Activated CD8-positive, alpha-beta memory T cell treated with anti-CD3 and anti-CD28 coated beads, Interleukin-2, amount 50 U/mL, for 4 hours (primary cell): Measurements from ENCODE around the gene DCC.

Experiments used
- DNase-seq: peaks from one replicate; pipeline ENCODE4 v3.0.0-alpha.2; 2020

Gene DCC

DNA sequence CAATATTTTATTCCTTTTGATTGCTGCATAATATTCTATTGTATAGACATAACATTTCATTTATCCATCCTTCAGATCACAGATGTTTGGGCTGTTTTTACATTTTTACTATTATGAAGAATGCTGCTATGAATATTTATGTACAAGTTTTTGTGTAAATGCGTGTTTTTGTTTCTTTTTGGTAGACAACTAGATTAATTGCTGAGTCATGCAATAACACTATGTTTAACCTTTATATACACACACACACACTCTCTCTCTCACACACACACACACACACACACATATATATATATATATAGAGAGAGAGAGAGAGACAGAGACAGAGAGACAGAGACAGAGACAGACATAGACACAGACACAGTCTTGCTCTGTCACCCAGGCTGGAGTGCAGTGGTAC lies 926.9 kb downstream of the DCC start:
- no peak for DNase-seq

DNA sequence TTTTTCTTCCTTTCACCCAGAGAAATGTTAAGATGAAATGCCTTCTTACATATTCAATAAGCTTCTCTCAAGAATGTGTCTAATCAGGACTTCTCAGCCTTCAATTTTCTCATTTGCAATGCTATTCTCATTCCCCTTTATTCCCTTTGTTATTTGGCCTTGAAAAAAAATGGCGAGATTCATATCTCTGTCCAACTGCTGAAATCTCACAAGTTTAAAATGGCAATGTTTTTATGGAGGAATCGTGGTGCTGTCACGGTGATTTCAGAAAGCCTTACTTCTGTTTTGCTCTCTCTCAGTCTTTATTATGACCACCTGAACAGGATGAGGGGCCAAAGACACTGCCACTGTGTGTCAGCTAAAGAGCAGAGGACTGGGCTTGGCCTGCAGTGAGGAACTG lies 928.5 kb downstream of the DCC start:
- DNase-seq, result no peak

DNA sequence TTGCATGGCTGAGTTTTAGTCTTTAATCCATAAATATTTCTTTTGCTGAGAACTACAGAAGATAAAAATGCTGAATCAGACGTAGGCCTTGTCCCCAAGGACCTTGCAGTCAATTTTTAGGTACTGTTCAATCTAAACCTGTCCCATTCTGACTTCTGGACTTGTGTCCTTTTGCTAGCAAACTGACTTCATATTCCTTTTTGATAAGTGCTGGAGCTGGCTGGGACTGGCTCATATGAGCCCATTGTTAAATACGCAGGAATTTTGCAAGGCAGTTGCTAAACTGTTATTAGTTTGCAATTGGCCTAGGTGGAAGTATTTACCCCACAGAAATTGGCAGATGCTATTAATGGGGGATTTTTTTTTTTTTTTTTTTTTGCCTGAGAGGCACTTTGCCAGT lies 941.4 kb downstream of the DCC start:
- no peak for DNase-seq

DNA sequence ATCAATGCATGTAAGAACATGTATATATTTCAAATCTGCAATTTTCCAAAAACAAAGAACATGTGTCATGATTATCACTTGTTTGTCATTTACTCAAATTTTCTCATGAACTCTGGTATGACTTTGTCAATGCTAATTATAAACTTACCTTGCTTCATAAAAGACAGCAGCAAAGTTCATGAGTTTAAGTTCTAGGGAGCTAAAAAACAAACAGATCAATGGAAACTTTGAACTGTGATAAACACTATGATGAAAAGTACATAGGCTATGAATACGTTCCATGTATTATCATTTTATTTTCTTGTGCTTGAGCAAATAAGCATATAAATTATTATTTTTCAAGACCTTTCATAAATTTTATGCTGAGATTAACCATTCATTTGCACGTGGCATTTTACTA lies 943.7 kb downstream of the DCC start:
- no peak for DNase-seq

DNA sequence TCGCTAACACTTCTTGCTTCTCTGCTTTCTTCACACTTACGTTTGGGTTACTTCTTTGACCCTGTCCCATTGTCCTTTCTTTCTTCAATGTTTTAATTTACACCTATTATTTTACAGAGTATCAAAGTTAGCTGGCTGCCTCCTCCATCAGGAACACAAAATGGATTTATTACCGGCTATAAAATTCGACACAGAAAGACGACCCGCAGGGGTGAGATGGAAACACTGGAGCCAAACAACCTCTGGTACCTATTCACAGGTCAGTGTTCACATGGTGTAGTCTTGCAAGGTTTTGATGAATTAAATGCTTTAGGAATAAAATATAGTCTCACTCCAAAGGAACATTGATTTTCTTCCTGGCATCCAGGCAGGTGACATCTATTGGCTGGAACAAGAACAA lies 965.5 kb downstream of the DCC start:
- no peak for DNase-seq

DNA sequence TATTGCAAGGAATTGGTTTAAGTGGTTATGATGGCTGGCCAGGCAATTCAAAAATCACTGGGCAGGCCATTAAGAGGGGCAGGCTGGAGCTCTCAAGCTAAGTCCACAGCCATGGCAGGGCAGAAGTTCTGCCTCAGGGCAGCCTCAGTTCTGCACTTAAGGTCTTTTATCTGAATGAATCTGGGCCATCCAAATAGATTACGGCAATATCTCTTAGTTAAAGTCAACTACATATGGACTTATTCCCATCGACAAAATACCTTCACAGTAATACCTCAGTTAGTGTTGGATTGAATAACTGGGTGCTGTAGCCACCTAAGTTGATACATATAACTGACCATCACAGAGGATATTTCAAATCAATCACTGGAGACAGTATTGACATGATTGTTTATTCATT lies 979.6 kb downstream of the DCC start:
- no peak for DNase-seq

DNA sequence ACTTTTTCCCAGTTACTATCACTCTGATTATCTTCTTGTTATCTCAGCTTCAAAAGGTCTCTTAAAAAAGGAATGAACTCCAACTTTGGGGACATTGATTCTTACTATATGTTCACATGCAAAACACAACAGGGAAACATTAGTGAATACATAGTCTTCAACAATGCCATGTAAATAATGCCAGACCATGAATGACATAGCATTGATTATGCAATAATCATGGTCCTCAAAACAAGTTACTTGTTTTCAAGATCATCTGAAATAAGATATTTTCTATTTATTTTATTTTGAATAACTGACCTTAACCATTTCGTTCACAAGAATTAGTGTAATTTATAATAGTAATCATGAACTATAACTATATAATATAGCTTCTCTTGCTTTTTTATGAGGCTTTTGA lies 982.2 kb downstream of the DCC start:
- no peak for DNase-seq

DNA sequence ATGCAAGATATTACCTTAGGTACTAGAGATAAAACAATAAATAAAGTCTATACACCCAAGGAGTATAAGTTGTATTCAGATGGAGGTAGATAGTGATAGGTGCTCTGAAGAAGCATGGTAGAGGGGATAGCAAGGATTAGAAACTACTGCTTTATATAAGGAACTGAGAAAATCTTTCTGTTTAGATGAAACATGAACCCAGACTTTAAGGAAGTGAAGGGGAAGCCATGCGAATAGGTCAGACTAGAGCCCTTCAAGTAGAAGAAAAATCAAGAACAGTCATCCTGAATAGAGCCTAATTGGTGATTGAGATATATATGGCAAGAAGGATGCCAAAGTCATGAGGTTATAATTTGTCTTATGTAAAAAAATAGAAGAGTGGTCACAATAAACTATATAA lies 984.4 kb downstream of the DCC start:
- no peak for DNase-seq

DNA sequence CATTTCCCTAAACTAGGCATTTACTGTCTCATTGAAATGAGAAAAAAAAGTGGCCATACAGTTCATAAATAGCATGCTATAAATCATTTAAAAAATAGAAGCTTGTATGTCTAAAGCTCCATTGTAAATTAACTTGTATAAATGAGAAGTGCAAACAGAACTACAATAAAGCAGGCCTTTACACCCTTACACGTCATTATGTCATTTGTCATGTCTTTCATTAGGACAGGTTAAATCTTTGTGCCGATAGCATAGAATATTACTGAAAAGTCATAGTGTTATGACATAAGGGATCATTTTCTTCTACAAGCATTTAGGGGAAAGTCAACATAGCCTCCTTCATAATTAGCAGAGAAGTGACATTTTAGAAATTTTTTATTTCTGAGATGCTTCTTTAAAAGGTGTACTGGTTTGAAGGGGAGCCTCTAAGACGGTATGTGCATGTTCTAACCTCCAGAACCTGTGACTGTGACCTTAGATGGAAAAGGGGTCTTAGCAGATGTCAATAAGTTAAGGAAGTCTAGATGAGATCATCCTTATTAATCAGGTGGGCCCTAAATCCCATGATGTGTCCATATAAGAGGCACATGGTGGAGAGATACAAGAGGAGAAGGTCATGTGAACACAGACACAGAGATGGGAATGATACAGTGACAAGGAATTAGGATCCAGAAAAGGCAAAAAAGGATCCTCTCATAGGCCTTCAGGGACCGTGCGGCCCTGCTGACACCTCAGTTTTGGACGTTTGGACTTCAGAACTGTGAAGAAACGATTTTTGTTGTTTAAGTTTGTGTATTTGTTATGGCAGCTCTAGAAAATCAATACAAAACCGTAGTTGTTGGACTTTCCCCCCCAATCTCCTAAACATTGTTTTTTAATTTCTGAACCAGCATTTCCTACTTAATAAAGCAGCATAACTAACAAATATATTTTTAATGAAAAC lies 1020.8 kb downstream of the DCC start:
- DNase-seq, result no peak

DNA sequence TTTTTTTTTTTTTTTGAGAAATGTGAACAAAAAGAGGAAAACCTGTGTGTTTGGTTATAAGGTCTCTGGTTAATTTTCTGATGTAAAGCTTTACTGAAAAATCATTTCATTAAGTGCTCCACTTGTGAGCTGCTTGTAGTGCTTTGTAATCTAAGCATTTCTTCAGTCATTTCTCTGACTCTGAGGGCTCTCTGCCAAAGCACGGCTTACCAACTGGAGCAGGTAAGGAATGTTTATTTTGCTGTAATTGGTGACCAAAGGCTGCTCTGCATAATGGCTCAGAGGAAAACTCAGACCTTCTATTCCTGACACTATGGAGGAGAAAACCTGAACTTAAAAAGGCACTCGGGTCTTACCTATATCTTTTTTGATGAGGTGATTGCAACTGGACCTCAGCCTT lies 1035.6 kb downstream of the DCC start:
- no peak for DNase-seq

DNA sequence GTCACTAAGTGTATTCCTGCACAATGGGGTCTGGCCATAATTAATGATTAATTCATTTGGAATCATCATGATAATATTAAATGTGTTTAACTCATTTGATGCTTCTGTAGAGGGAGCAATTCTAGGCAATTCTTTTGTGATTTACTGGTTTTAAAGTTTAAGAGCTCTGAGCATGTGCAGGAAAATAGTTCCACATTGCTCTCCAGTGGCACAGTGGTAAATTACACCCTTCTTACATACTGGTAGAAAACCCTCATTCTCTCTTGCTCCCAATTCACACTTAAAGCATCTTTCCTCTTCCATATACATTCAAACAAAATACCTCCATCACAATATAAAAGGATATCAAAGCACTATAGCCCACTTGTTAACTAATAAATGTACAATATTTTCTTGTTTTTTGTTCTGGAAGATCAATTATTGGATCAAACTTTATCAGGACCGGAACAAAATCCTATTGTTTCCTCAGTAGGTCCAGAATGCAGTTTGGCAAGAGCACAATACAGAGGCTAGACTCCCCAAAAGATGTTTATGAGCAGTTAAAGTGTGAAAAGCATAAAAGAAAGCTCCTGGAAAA lies 1040.2 kb downstream of the DCC start:
- DNase-seq, result no peak

DNA sequence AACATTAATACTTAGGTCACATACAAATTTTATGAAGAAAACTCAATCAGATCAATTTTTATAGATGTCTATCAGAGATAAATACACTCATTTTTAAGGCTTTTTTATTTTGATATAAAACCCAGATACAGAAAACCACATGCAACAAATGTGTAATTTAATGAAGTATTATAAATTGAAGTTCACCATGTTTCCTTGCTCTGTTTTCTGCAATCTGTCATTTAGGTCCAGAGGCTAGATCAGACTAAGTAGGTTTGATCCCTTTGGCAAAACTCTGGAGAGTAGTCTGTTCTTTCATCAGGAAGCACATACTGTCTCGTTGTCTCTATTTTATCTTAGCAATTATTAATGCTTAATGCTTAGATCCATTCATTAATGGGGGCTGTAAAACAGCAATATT lies 1042.9 kb downstream of the DCC start:
- DNase-seq, result no peak

DNA sequence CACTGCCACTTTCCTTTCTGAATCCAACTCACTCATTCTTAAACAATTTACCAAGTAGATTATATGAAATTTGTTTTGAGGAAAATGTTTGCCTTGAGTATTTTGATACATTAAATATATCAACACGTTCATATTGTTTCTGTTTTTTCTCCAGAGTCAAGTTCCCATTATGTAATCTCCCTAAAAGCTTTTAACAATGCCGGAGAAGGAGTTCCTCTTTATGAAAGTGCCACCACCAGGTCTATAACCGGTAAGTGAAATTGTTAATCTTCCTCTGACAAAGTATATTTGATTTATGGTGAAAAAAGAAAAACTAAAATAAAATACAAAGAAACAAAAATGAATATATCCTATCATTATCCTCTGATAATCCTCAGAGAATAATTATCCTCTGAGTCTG lies 1045.9 kb downstream of the DCC start:
- DNase-seq, result no peak

DNA sequence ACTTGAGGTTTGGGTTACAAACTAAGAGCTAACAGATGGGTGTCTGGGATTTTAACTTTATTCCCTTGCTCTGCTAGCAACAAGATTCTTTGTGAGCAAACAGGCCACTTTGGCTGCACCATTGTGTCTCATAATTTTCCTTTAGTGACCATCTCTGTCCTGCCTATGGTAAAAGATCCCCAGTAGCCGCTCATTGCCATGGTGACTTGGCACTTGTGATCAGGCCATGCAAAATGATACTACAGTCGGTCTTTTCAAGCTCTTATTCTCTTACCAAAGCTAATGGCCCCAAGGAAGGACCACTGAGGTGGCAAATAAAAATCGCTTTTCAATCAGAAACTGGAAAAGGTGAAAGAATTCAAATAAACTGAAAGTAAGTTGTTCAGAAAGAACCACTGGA lies 1047.6 kb downstream of the DCC start:
- no peak for DNase-seq

DNA sequence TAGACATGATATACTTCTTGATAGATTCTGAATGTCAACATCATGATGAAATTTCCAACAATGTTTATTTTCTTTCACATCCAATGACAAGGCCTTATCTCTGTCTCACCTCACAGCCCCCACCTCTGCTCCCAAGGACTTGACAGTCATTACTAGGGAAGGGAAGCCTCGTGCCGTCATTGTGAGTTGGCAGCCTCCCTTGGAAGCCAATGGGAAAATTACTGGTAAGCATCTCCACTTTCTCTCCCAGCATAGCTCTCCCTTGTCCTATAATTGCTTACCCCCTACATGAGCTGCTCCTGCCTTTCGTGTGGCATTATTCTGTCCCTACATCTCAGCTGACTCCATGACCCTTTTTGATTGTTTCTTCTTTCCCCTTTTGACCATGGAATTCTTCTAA lies 1062.7 kb downstream of the DCC start:
- no peak for DNase-seq

DNA sequence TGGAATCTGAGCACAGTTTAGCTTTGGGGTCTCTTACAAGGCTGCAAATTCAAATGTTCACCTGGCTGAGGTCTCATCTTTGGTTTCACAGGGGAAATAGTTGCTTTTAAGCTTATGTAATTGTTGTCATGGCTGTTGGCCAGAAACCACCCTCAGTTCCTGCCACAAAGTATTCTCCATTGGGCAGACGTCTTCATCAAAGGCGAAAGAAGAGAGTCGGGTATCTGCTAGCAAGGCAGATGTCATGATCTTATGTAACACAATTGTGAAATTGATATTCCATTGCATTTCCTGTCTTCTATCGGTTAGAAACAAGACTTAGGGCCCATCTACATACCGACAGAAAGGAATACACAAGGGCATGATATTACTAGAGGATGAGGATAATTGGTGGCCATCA lies 1068.3 kb downstream of the DCC start:
- no peak for DNase-seq

DNA sequence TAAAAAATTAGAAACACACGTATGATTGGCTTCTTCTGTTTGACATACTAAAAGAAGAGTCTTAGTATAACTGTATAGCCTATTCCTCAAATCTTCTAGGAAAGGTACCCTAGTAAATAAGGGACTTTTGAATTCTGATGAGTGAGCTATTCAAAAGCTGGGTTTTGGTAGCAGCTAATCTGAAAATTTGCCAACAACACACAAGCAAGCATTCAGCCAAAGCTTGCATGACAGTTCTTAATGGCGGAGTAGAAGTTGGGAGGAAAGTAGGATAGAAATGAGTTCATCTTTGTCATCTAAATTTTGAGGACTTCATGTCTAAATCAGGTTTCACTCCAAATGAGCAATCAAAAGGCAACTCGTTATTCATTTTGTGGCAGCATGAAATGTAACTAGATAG lies 1071.5 kb downstream of the DCC start:
- no peak for DNase-seq

DNA sequence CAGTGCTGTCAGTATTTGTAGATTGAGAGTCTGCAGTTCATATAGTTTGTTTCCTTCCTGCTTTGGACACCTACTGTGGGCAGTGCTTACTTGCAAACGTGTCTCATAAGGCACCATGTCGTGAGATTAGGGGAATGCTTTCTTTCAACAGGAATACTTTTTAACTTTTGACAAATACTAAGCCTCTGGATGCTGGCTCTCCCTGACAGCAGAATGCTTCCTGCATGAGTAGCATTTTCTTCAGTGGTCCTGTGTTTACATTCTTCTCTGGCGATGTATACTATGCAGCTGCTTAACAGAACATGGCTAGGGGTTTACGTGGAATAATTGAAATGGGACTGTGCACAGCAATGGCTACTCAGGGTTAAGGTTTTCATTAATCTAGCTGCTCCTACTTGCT lies 1077.0 kb downstream of the DCC start:
- DNase-seq, result no peak

DNA sequence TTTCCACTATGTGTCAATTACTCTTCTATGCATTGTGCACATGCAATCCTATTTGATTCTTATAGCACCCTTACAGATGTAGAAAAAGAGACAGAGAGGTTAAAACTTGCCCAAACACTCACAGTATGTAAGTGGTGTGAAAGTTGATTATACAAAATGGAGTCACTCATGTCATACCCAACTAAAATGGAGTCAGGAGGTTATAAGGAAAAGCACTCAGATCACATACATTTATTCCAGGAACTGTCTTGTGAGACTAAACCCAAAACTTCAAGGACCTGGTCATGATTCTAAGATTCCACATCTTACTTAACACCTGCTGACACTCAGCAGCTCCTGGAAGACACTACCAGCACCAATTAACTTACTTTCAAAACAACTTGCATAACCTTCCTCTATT lies 1081.9 kb downstream of the DCC start:
- no peak for DNase-seq

DNA sequence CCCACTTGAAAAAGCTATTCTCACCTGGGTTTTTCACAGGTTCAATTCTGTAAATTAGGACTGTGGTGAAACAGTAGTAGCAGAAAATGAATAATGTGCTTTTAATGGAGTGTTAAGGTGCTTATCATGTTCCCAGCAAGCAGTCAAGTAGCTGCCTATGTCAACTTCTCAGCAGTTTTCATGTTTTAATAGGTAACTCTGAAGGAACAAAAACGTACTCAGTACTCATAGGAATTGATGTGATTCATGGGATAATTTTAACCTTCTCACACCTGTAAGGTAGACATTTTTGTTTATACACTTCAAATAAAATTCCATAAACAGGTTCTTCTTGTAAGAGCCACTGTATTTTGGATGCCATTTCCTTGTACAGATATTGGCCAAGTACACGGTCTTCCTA lies 1082.9 kb downstream of the DCC start:
- no peak for DNase-seq

DNA sequence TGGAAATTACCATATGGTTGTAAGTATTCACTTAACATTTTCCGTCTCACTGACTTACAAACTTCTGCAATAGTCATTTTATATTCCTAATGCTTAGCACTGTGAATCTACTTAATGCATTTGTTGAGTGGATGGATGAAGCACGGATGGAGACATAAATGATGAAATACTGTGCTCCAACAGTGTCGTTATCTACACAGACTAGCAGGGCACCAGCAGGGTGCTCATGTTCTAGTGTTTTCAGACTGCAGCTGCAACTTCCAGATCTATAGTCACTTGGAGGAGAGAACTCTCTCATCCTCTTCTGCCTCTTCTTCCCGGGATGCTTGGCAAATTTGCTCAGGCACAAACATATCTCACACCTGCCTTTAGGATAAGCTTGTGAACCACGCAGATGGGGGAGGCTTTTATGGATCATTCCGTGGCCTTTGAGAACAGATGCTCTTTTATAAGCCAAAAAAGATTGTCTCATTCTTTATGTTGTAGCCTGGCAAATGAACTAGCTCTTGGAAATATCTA lies 1086.7 kb downstream of the DCC start:
- DNase-seq, result no peak

DNA sequence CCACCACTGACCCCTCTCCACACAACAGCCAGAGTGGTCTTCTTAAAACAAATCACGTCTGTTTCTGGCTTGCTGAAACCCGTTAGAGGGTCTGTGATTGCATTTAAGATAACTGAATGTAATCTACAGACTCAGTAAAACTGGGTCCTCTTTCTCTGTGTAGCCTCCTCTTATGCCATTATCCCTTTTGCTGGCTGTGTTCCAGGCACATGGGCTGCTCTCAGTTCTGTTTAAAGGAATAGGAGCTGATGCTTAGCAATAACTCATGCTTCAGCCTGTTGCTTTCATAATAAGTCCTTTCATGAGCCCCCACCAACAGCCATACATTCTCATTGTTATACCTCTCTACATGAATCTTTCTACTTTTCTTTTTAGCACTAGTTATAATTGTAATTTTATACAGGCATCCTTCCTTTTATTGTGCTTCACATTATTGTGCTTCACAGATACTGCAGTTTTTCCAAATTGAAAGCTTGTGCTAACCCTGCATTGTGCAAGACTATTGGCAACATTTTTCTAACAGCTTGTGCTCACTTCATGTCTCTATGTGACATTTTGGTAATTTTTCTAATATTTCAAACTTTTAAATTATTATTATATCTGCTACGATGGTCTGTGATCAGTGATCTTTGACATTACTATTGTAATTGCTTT lies 1101.9 kb downstream of the DCC start:
- no peak for DNase-seq

DNA sequence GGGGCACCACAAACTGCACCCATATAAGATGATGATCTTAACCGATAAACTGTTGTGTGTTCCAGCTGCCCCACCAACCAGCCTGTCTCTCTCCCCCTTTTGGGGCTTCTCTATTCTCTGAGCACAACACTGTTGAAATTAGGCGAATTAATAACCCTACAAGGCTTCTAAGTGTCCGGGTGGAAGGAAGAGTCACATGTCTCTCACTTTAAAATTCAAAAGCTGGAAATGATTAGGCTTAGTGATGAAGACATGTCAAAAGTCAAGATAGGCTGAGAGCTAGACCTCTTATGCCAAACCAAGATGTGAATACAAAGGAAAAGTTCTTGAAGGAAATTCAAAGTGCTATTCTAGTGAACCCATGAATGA lies 1102.4 kb downstream of the DCC start:
- no peak for DNase-seq

DNA sequence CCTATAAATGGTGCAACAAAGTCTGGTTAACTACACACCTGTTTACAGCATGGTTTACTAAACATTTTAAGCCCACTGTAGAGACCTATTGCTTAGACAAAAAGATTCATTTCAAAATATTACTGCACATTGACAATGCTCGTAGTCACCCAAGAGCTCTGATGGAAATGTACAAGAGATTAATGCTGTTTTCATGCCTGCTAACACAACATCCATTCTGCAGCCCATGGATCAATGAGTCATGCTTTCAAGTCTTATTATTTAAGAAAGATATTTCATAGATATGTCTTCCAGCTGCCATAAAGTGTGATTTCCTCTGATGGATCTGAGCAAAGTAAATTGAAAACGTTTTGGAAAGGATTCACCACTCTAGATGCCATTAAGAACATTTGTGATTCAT lies 1103.3 kb downstream of the DCC start:
- DNase-seq, result no peak
